HG02885 (cell line): Measurements from ENCODE around the gene SPG7.
A peak's percentile ranks its signal among the peaks of the same experiment; 100 is the strongest.

ENCODE experiments used
- ATAC-seq: cut with Tn5 transposase; IDR thresholded peaks from one replicate; pipeline ENCODE4 v1.9.1; 2021; ENCODE audit warnings: mild to moderate bottlenecking; ENCODE audit not compliant: unreplicated experiment, poor library complexity

SPG7 gene

GRCh38 chr16:89484923-89485679 is 23.1 kb upstream of the SPG7 start:
- ATAC-seq = peak; percentile 38

DNA sequence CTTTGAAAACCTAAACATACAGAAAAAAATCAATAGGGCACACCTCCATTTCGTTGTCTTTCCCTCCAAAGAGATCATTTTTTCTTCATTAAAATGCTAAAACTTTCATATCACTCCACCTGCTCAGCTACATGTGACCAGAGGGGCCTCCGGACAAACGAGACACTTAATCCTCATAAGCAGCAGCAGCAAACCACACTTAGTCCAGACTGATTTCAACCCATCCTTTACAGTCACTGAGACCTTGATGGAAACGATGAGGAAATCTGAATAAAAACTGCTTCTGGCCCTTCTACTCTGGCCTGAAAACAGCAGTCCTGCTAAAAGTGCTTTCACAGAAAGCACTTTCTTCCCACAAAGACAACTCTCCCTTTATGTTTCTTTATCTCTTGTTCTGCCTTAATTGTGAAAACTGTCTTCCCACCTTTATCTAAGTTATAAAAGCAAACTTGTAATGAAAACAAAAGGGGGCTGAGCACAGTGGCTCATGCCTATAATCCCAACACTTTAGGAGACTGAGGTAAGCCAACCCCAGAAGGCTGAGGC is 22.4 kb upstream of the SPG7 start:
- no peak for ATAC-seq

DNA sequence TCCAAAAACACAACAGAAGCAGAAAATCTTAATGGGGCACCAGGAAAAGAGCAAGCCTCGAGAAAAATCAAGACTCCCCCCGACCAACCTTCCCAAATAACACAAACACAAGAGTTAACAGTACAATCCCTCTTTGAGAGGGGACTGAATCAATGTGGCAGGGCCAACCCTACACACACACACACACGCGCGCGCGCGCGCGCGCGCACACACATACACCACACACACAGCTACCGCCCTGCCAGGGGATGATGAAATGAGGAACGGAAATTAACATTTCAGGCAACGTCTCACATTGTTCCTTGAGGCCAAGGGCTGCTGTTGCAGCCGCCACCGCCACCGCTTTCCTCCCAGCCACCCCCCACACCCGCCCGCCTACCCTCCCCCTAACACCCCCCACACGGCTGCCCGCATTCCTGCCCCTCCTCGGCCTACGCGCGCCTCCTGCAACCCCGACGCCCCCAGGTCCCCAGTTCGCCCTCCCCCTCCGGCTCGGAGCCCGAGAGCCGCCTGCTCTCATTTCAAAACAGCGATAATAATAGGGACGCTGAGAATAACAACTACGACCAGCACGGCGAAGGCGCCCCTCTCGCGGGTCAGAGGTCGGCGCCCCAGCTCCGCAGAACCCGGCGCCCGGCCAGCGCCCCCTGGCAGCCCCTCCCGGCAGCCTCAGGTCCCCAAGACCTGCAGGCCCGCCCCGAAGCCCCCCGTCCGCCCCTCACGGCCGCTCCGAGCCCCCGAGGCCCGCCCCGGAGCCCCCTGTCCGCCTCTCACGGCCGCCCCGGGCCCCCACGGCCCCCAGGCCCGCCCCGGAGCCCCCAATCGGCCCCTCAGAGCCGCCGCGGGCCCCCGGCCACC is 18.9 kb upstream of the SPG7 start:
- ATAC-seq = no peak

DNA sequence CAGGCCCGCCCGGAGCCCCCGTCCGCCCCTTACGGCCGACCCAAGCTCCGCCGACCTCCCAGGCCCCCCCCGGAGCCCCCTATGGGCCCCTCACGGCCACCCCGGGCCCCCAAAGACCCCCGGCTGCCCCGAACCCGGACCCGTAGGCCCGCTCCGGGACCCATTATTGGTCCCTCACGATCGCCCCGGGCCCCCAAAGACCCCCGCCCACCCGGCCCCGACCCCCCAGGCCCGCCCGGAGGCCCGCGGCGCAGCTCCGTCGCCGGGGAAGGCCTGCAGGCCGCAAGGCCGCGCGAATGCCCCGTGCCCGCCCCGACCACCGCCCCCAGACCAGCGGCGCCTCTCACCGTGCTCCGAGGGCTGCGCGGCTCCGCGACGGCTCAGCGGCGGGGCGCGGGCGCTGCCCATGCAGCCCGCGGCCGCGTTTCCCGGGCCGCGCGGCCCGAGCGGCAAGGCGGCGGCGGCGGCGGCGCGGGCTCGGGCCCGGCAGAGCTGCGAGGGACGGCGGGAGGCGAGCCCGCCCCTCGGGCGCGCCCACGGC is 18.2 kb upstream of the SPG7 start:
- no peak for ATAC-seq

- peak; percentile 89 for ATAC-seq
Observed at GRCh38 chr16:89490439-89491237, 17.6 kb upstream of the SPG7 start, which contains the start of gene ANKRD11. ANKRD11 (minus strand) TSS chr16:89490561; CDS start chr16:89317019, 173,542 bp downstream.

- ATAC-seq = no peak
Observed at GRCh38 chr16:89491238-89491869, 16.8 kb upstream of the SPG7 start.

GRCh38 chr16:89491974-89492687 is 16.1 kb upstream of the SPG7 start:
- no peak for ATAC-seq

DNA sequence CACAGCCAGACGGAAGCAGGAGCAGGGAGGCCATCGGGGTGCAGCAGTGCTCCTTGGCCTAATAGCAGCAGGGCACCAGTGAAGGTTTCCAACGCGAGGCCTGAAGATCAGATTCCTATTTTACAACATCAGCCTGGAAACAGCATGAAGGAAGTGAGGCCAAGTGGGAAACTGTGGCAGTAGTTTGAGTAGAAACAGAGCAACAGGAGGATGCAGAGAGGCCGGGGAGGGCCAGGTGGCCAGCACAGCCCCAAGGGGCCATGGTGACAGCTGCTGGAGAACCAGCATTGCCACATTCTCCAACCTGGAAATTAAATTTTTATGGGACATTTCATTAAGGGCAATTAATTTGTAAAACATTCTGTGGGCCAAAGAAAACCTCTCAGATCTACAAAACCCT is 14.4 kb upstream of the SPG7 start:
- no peak for ATAC-seq

DNA sequence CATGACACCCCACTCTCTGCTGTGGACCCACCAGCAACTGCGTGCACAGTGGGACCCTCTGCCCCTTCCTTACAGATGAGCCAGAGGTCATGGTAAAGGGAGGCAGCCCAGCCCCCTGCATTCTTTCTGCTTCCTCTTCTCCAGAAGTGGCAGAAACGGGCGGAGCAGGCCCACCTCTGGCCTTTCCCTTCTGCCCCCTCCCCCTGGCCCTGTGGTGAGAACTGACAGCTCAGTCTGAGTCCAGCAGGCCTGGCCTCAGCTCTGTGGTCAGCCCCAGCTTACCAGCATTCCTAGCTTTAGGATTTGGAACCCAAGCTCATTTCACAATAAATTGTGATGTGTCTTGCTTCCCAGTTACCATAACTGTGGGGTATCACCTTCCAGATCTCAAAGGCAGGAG is 13.1 kb upstream of the SPG7 start:
- no peak for ATAC-seq

- no peak for ATAC-seq
Observed at GRCh38 chr16:89498839-89499238, 9.4 kb upstream of the SPG7 start.

- ATAC-seq = no peak
Observed at GRCh38 chr16:89499767-89500166, 8.4 kb upstream of the SPG7 start.

DNA sequence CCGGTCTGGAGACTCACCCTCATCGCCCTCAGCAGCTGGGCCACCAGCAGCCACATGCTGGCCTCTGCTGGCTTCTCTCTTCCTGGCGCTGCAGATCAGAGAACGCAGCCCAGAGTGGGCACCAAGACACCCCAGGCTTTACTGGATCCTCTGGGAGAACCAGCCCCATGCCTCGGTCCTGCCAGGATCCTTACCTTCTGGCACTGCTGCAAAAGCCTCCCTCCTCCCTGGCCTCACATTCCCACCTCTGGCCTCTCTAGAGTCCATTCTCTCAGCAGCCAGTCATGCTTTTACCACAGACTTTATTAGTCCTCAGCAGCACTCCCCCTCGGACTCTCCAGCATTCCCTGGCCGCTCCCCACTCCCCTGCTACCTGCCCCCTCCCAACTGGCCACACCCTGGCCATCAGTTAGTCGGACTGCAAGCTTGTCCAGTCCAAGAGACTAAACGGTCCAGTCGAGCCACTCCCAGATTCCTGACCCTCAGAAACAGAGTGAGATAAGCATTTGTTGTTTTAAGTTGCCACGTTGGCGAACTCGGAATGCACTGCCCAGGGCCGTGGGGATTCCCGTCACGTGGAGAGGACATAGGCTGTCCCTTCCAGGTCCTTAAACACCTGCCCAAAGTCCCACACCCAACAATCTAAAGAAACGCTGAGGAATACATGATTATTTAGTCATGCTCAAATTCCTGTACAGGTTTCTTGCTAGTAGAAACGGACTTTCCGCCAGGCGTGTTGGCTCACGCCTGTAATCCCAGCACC is 5.9 kb upstream of the SPG7 start:
- no peak for ATAC-seq

DNA sequence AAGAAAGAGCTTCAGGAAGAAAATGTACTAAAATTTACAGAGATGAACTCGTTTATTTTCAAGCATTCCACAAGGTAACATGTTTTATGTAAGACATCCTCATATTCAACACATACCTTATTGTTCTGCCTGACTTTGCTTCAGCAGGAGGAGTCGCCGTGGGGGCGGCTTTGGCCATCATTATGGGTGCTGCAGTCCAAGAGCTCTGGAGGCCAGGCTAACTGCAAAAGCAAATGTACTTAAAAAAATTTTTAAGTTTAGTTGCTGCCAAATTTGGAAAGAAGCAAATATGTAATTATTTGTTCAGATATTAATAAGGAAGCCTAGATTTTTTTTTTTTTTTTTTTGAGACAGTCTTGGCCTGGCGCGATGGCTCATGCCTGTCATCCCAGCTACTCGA is 4.1 kb upstream of the SPG7 start:
- ATAC-seq = no peak

DNA sequence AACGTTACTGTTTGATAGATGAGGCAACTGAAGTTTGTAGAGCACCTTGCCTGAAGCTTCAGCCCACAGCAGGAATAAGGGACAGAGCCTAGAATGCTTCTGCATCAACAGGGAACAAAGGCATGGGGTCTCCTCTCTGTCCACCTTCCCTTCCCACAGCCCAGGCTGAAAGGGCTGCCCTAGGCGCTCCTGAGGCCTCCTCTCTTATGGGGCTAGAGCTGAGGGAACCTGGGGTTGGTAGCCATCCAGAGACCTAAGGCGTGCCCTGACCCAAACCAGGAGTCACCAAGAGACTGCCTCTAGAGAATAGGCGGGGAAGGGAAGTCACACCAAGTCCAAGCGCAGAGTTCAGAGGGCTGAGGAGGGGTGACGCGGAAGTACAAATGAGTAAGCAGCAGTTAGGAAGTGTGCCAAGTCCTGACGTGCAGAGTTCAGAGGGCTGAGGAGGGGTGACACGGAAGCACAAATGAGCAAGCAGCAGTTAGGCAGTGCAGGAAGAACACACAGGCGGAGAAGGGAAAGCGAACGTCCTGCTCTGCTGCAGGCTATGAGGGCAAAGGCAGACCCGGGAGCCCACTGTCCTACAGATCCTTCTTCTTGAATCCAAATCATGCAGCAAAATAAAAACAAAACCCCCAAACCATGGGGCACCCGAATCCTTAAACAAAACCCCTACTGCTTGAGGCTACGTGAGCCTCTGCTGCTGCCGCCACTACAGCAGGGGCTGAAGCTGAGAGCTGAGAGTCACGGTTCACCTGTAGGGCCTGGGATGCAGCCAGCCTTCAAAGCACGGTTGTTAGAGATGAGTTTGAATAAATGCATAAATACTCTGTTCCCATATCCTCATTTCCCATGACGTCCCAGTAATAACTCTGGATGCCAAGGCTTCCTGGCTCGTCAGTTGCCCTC is 2.7 kb upstream of the SPG7 start:
- peak; percentile 40 for ATAC-seq

- no peak for ATAC-seq
Observed at GRCh38 chr16:89506113-89506504, 2.1 kb upstream of the SPG7 start.

DNA sequence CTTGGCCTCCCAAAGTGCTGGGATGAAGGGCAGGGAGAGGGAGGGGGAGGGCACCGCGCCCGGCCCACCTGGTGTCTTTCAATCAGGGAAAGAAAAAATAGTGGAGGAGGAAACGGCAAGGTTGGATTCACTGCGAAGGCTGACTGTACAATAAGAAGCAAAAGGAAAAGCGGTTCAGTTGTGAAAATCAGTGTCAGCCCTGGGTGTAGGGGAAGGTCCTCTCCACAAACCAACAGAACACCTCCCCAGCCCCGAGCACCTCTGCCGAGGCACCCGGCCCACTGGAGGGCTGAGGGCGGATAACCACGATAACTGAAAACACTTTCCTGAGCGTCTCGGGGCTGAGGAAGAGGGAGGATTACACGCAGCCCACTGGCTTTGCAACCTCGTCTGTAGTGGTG is 1.4 kb upstream of the SPG7 start:
- ATAC-seq = no peak

DNA sequence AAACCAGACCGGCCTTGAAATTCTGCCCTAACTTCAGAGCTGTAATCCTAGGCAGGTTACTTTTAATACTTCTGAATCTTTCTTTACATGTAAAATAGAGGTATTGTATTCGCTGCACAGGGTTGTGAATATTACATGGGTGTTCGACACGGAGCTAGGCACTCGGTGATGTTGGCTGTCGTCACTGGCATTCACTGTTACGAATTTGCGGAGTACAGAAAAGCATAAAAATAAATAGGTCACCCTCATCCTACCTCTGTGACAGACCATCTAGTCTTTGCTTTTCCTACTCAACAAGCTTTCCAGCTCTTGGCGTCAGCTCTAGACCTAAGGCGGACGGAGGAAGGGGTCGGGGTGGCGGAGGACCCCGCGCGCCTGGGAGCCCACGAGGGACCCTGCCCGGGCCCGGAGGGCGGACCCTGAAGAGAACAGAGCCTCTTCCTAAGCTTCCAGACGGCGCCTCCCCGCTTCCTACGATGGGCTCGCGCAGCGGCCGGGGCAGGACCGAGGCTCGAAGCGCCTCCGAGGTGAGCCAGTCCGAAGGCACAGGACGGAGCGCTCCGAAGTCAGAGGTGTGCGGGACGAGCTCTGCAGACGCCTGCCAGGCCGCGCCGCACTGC is 879 bp upstream of the SPG7 start:
- no peak for ATAC-seq
